ENCODE data around the gene CMTM5.
A peak's percentile ranks its signal among the peaks of the same experiment; 100 is the strongest.

Gene CMTM5

DNA sequence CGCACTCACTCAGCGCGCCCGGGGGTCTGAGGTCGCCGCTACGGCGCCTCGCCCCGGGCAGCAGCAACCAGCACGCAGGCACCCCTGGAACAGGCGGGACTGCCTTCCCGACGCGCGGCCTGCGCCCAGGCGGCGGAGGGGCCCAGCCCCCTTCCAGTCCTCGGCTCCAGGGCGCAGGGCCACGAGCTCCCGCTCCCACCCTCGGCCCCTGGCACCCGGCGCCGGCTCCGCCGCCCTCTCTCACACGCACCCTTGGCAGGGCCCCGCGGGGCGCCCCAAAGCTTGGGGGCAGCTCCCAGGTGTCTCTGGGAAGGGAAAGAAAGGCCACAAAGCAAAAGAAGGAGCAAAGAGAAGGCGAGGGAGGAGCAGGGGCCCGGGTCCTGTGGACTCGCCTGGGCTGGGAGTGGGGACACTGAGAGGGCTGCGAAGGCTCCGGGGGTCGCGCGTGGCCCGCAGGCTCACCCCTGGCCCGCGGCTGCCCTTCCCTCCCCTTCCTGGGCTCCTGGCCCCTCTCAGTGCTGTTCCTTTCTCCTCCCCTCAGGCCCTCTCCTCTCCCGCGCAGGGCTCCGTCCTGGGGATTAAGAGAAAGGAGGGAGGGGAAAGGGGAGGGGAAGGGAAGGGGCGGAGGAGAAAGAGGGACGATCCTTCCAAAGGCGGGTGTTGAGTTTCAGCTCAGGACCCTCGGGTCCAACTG lies 11.0 kb upstream of the CMTM5 start:
- H3K27ac ChIP-seq: peak overlapping the region; percentile 97
- no peak for TF ChIP-seq ZFX (IDR thresholded peaks at IDR 0.05)
- TF ChIP-seq CTCF (conservative IDR thresholded peaks at IDR 0.05): no peak

- no peak for TF ChIP-seq ZFX (IDR thresholded peaks at IDR 0.05)
- H3K27ac ChIP-seq: no peak overlapping the region
These were observed 10.4 kb upstream of the CMTM5 start for GRCh38 chr14:23366426-23366921.

DNA sequence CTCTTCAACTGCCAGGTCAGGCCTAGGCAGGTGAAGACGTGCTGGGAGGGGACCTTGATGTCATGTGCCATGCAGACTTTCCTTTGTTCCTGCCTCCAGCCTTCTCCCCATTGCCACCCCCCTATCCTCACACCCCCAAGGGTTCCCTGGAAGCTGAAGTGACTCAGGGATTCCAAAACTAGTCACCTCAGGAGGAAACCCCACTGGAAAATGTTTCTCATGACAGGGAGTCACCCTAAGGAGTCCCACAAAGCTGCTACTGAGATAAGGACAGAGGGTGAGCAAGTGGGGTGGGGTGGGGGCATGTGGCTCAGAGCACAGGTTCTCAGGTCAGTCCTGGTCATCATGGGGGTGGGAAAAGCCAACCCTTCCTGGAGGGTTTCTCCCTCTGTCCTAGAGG lies 6.6 kb upstream of the CMTM5 start:
- H3K27ac ChIP-seq: no peak overlapping the region
- no peak for TF ChIP-seq CTCF (conservative IDR thresholded peaks at IDR 0.05)

- H3K27ac ChIP-seq: no peak overlapping the region
- TF ChIP-seq CTCF (conservative IDR thresholded peaks at IDR 0.05) (no peak), ZFX (IDR thresholded peaks at IDR 0.05) (no peak)
These were observed 5.0 kb upstream of the CMTM5 start for GRCh38 chr14:23371865-23372264.

GRCh38 chr14:23372509-23372908 lies 4.3 kb upstream of the CMTM5 start, which contains the start of gene IL25:
Gene IL25 (plus strand): TSS chr14:23372809.
- no peak for TF ChIP-seq ZFX (IDR thresholded peaks at IDR 0.05)
- TF ChIP-seq CTCF (conservative IDR thresholded peaks at IDR 0.05): no peak
- no peak within 1 kb of the TSS for H3K27ac ChIP-seq

DNA sequence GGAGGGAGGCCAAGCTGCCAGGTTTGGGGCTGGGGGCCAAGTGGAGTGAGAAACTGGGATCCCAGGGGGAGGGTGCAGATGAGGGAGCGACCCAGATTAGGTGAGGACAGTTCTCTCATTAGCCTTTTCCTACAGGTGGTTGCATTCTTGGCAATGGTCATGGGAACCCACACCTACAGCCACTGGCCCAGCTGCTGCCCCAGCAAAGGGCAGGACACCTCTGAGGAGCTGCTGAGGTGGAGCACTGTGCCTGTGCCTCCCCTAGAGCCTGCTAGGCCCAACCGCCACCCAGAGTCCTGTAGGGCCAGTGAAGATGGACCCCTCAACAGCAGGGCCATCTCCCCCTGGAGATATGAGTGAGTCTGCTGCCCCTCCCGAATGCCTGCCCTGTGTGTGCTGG lies 3.8 kb upstream of the CMTM5 start:
- TF ChIP-seq CTCF (conservative IDR thresholded peaks at IDR 0.05) (no peak), ZFX (IDR thresholded peaks at IDR 0.05) (no peak)
- H3K27ac ChIP-seq: no peak overlapping the region

GRCh38 chr14:23375527-23376251 lies 1.2 kb upstream of the CMTM5 start:
- no peak overlapping the region for H3K27ac ChIP-seq
- no peak for TF ChIP-seq CTCF (conservative IDR thresholded peaks at IDR 0.05)
- no peak for TF ChIP-seq ZFX (IDR thresholded peaks at IDR 0.05)
